Stimulated activated CD8-positive, alpha-beta memory T cell treated with anti-CD3 and anti-CD28 coated beads, Interleukin-12 subunit alpha, Interleukin-12 subunit beta, amount 100 ng/mL, for 1 hour (primary cell): ENCODE results near the gene SGCD.

Experiments
- DNase-seq: peaks from one replicate; pipeline ENCODE4 v3.0.0-alpha.2; 2020; ENCODE audit warnings: low read depth

The SGCD gene

GRCh38 chr5:156459812-156460385 lies 132.9 kb downstream of the SGCD start:
- DNase-seq, result no peak

- DNase-seq, result no peak
Observed at GRCh38 chr5:156460471-156460870, 133.5 kb downstream of the SGCD start.

GRCh38 chr5:156466871-156467270 lies 139.9 kb downstream of the SGCD start:
- no peak for DNase-seq

- DNase-seq, result no peak
Observed at GRCh38 chr5:156469636-156470035, 142.7 kb downstream of the SGCD start.

DNA sequence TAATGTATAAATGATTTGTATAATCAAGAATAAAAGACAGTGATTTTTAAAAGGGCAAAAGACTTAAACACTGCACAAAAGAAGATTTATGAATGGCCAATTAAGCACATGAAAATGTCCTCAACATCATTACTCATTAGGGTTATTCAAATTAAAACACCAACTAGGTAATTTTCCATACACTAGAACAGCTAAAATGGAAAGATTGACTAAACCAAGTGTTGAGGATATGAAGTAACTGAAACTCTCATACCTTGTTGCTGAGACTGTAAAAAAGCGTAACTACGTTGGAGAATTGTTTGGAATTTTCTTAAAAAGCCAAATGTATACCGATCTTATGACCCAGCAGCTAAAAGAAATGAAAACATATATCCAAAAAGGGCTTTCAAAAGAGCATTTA lies 144.9 kb downstream of the SGCD start:
- DNase-seq, result no peak

DNA sequence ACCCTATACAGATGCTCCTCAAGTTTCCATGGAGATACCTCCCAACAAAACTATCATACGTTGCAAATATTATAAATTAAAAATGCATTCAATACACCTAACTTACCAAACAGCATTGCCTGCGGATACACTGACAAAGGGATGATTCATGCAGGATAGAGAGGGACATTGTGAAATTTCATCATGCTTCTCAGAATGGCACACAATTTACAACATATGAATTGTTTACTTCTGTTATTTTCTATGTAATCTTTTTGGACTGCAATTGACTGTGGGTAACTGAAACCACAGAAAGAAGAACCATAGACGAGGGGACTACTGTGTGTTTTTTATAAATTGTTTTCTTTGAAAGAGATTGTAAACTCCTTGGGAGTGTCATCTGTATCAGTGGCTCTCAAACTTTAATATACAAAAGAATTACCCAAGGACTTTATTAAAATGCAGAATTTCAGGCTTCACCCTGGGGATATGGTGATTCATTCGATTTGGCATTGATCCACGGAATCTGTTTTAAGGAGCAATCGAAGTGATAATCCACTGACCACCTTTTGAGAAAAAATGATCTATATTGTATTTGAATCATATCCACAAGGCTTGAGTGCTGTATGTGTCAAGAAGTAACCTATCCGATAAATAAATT lies 146.4 kb downstream of the SGCD start:
- no peak for DNase-seq

- DNase-seq, result no peak
Observed at GRCh38 chr5:156474251-156474650, 147.3 kb downstream of the SGCD start.

DNA sequence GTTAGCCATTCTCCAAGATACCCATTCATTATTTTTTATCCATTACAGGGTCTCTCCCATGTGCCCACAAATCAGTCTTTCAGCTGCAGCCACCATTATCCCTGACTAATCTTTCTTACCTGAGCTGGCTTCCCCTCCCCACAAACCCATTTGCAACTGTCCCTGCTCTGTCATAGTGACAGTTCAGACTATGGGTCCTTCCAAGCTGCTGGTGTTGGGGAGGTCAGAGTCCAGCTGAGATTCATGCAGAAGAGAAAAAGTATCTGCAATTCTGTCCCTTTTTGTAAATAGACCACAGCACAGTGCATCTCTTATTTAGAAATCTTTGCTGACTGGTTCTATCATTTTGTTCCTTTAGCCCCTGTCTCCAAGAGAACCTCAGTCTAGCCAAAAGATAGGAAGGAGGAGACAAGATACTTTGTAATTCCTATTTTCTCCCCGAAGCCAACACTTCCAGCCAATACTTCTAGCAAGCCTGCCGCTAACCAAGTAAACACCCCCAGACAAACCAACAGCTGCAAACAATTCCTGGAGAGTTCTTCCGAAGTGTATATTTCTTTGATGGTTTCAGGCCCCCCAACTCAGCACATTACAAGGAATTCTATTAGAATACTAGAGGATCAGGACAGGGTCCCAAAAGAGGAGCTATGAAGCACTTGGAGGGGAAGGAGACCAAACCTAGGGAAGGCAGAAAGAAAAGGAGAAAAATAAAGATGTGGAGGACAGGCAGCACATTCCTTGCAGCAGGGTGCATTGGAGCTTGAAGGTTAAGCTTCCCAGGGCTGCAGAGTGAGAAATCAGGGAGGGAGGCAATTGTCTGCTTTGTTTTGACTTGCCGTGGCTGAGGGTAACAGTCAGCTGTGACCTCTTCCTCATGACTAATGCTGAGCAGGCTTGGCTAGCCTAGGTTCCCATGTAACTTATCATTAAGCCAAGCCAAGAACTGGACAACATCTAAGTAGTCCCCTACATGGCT lies 148.5 kb downstream of the SGCD start:
- DNase-seq, result no peak

GRCh38 chr5:156476158-156476551 lies 149.2 kb downstream of the SGCD start:
- DNase-seq, result no peak

- no peak for DNase-seq
Observed at GRCh38 chr5:156476678-156477077, 149.7 kb downstream of the SGCD start.

DNA sequence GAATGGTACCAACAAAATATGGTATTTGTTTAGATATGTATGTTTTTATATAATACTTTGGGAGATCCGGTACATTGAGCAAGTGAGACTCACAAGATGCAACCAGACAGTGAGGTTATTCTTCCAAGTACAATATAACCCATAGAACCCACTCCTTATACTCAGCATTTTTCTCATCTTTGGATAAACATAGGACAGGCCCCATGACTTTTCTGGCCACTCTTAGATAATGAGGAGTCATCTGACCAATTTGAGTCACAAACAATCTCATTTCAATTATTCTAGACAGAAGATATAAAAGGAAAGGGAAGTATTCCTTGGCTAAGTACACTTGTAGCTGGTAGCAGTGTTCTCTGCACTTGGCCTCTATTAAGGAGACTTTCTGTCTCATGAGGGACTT lies 150.2 kb downstream of the SGCD start:
- DNase-seq, result no peak

DNA sequence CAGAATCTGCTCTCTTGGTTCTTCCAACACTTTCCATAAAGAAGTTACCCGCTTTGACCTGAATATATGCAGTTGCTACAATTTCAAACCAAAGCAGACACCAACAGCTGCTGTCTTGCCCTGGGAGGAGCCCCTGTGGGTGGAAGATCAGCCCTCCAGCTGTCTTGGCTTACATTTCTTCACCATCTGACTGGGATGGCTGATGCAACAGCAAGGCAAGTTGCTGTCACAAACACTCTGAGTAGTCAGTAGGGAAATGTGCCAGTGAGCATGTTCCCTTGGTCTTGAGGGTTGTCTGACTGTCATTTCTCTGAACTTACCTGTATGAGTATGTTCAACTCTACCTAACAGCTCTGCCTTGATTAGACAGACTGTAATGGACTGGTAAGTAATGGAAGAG lies 152.9 kb downstream of the SGCD start:
- DNase-seq, result no peak

DNA sequence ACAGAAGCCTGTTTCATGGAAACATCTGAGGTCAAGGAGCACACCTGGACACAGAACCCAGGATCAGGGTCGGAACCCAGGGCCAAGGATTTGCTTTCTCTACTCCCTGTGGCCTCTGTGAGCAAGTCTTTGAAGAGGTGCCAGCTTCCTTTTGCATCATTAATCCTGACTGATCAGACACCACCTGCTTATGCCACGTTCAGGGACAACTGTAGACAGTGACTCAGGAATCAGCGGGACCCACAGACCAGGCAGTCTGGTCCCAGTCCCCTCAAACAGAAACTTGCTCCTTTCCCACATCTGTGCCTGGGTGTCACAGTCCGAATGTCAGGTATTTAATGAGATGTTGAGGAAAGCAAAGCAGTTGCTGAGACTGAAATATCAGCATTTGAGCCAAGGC lies 154.8 kb downstream of the SGCD start:
- DNase-seq, result no peak

- no peak for DNase-seq
Observed at GRCh38 chr5:156482818-156483217, 155.9 kb downstream of the SGCD start.

DNA sequence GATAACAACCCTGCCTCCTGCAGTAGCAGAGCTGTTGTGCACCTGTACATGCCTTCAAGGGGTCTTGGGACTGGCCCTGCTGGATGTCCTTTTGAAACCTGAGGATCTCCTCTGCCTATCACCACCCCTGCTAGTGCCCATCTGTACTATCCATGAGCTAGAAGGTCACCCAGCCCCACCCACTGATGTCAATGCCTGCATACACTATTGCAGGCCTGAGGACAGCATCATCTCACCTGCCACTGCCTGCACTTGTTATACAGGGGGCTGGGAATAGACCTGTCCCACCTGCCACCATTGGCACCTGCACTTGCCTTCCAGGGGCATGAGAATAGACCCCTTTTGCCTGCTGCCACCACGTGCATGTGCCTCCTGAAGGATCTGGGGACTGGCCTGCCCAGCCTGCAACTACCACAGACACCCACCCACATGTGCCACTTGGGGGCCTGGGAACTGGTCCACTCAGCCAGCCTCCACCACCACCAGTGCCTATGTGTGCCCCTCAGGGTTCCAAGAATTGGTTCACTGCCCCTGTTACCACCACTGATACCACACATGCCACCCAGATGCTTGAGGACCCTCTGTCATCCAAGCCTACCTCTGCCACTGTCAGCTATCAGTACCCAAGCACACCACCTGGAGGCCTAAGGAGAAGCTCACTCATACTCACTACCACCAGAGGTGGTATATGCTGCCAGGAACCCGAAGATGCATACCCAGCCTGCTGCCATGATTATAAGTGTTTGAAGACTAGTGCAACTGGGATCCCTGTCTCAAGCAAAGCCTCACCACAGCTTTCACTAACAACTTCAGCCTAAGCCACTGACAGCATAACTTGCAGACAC lies 159.7 kb downstream of the SGCD start:
- DNase-seq, result no peak

GRCh38 chr5:156491766-156492165 lies 164.8 kb downstream of the SGCD start:
- no peak for DNase-seq

DNA sequence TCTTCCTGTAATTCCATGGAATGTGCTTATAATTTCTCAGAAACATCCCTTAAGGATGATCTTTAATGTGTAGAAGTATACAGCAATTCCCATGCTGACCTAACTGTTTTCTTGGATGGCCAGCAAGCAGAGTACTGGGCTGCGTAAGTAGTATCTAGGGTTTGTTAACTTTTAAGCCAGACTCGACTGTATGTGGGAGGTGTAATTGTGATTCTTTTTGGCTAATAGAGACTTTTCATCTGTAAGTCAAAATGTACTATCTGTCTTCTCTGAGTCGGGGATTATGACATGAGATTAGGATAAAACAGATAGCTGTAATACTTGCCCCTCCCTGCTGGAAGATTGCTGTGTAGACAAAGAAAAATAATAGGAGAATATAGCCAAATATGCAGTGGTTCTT lies 169.3 kb downstream of the SGCD start:
- no peak for DNase-seq

- no peak for DNase-seq
Observed at GRCh38 chr5:156497804-156498208, 170.8 kb downstream of the SGCD start.

DNA sequence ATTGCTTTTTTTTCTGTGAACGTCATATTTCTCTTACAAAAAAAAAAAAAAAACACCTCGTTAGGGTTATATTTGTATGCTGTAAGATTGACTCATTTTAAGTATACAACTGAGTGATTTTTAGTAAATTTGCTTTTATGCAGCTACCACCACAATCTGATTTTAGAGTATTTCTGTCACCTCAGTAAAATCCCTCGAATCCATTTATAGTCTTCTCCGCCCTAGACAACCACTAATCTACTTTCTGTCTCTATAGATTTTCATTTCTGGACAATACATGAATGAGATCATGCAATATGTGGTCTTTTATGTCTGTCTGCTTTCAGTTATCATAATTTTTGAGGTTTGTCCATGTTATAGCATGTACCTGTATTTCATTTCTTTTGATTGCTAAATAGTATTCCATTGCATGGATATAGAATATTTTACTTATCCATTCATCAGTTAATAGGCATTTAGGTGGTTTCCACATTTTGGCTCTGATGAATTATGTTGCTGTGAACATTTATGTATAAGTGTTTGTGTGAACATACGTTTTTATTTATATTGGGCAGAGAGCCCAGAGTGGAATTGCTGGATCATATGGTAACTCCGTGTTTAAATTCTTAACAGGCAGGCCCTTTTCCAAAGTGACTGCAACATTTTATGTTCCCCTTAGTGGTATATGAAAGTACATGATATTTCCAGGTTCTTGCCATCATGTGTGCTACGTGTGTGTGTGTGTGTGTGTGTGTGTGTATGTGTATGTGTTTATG lies 171.4 kb downstream of the SGCD start:
- no peak for DNase-seq

GRCh38 chr5:156500755-156501154 lies 173.8 kb downstream of the SGCD start:
- DNase-seq, result no peak

GRCh38 chr5:156505101-156505500 lies 178.1 kb downstream of the SGCD start:
- DNase-seq, result no peak
